CD4-positive, alpha-beta T cell (primary cell): Measurements from ENCODE around the gene RPGRIP1. TPM values are rescaled to one million over a fixed set of nuclear protein-coding genes. Genes with fewer than 3 reads are reported as not detected.

ENCODE experiments used
- ATAC-seq: fragments of 200-7000 bp; cut with Tn5 transposase; one replicate; pipeline ENCODE4 v1.10.0; 2022; ENCODE audit warnings: mild to moderate bottlenecking; ENCODE audit not compliant: poor library complexity
- CTCF ChIA-PET: fragments of 350-600 bp; sonication (Branson Sonifier 250); formaldehyde crosslinking; loops from one replicate; lab custom pipeline; 2021; ENCODE audit warnings: antibody characterized with exemption, inconsistent platforms; lab: Charles Lee
- POLR2A ChIA-PET: fragments of 350-600 bp; sonication (Branson Sonifier 250); formaldehyde crosslinking; loops from one replicate; lab custom pipeline; 2021; ENCODE audit warnings: antibody characterized with exemption, inconsistent platforms; lab: Charles Lee
- DNase-seq, 14 experiments: peaks; one replicate each; pipeline ENCODE4 v3.0.0-alpha.2; 2013 to 2020; ENCODE audit warnings: mixed read lengths in 2 of 14
- H3K27ac ChIP-seq, 2 donors: one replicate each; pipeline versions ENCODE4 v1.5.1 to v1.7.0; 2013; ENCODE audit warnings: low read length in 2 of 2, low read depth in 1 of 2, mild to moderate bottlenecking in 1 of 2
- H3K27me3 ChIP-seq, 2 experiments: 1 replicate in 1 of 2; 2 replicates in 1 of 2; pipeline versions ENCODE4 v1.6.1 to v1.7.0; 2013; ENCODE audit warnings: low read length in 2 of 2, control low read depth in 1 of 2, mild to moderate bottlenecking in 1 of 2, moderate library complexity in 1 of 2; ENCODE audit not compliant: insufficient read depth in 2 of 2, control insufficient read depth in 1 of 2
- H3K36me3 ChIP-seq: one replicate; pipeline ENCODE4 v1.6.1; 2013; ENCODE audit warnings: low read length, control low read depth; ENCODE audit not compliant: insufficient read depth
- H3K4me1 ChIP-seq: one replicate; pipeline ENCODE4 v1.6.1; 2013; ENCODE audit warnings: low read length, control low read depth; ENCODE audit not compliant: insufficient read depth
- H3K4me3 ChIP-seq: one replicate; pipeline ENCODE4 v1.5.1; 2013; ENCODE audit warnings: mild to moderate bottlenecking, low read length, moderate library complexity
- H3K9me3 ChIP-seq, 2 experiments: 1 replicate in 1 of 2; 2 replicates in 1 of 2; pipeline versions ENCODE4 v1.6.1 to v1.7.0; 2013; ENCODE audit warnings: low read length in 2 of 2, mild to moderate bottlenecking in 2 of 2, control low read depth in 1 of 2, moderate library complexity in 1 of 2; ENCODE audit not compliant: control insufficient read depth in 1 of 2, insufficient read depth in 1 of 2
- H3K27ac Mint-ChIP-seq: one replicate; pipeline ENCODE4 v1.8.0; 2020; ENCODE audit warnings: mixed read lengths
- H3K27me3 Mint-ChIP-seq: one replicate; pipeline ENCODE4 v1.8.0; 2021; ENCODE audit warnings: mixed read lengths
- H3K36me3 Mint-ChIP-seq: one replicate; pipeline ENCODE4 v1.8.0; 2021; ENCODE audit warnings: low read depth, mixed read lengths
- H3K4me1 Mint-ChIP-seq: one replicate; pipeline ENCODE4 v1.8.0; 2021; ENCODE audit warnings: low read depth, mixed read lengths
- H3K4me3 Mint-ChIP-seq: one replicate; pipeline ENCODE4 v1.8.0; 2020; ENCODE audit warnings: mild to moderate bottlenecking, mixed read lengths
- H3K9me3 Mint-ChIP-seq: one replicate; pipeline ENCODE4 v1.8.0; 2020; ENCODE audit warnings: mixed read lengths
- CTCF ChIP-seq: fragments of 200-600 bp; IDR thresholded peaks from one replicate; pipeline ENCODE4 v1.8.0; 2022; ENCODE audit warnings: antibody characterized with exemption, mild to moderate bottlenecking
- intact Hi-C, 2 experiments: fragments of 100-400 bp; cut with DNase I in 1 of 2; cut with micrococcal nuclease in 1 of 2; formaldehyde crosslinking; loops; one replicate each; pipeline versions ENCODE4 v1.15.1 to v1.9.0; 2023 to 2025; cut with DNase I, micrococcal nuclease
- total RNA-seq, 174 experiments: library from RNA in 2 of 174; stranded (reverse) in 2 of 174; gene quantifications; one replicate each; pipeline ENCODE4 v1.2.3 and lab custom pipeline; 2021 to 2026

The RPGRIP1 gene
- total RNA-seq, 2 experiments from 2014 or later = not detected

DNA sequence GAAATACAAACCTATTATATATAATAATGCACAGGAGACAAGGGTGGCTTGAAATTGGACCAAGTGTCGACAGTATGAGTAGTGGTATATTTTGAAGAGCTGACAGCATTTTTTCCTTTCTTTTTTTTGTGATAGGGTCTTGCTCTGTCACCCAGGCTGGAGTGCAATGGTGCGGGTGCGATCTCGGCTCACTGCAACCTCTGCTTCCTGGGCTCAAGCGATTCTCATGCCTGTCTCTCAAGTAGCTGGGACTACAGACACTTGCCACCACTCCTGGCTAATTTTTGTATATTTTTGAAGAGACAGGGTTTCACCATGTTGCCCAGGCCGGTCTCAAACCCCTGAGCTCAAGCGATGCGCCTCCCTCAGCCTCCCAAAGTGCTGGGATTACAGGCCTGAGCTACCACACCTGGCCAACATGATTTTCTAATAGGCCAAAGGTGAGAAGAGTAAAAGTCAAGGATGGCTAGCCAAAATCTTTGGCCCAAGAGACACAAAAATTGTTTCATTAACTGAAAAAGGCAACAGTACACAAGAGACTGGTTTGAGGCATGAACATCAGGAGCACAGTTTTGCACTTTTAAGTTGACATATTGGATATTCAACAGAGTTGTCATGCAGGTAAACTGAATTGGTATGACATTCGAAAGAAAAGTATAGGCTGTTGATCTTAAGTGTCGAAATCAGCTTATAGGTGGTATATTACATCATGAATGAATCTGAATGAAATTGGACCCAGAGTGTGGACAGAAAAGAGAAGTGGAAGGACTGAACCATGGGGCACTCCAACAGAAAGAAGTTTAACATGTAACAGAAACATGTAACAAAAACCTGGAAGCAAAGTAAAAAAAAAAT lies 23.1 kb upstream of the RPGRIP1 start:
- H3K36me3 ChIP-seq = peaks cover 89% of the 10 kb centered on the region

DNA sequence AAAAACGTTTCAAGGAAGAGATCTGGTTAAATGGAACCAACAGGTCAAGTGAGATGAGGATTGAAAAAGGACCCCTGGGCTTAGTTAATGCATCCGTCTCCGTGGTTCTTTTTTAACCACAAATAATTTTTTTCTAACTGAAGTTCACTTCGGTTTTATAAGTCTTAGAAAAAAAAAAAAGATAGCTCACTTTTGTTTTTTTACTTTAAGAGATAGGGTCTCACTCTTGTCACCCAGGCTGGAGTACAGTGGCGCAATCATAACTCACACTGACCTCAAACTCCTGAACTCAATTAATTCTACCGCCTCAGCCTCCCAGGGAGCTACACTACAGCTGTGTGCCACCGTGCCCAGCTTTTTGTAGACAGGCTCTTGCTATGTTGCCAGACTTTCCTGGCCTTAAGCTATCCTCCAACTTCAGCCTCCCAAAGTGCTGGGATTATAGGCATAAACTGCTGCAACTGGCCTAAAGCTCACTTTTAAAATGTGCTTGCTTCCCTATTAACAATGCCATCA lies 22.4 kb upstream of the RPGRIP1 start:
- CTCF ChIA-PET = interaction anchor here (4.6 kb wide), 1 partner anchor 9 kb away, joined by 21 read pairs; no protein-coding TSS in a partner anchor
- no peaks in the 10 kb centered on the region for H3K27me3 ChIP-seq
- H3K4me1 ChIP-seq = peaks cover 61% of the 10 kb centered on the region
- no peak overlapping the region for H3K4me3 ChIP-seq
- Mint-ChIP-seq H3K9me3 (no peaks in the 10 kb centered on the region), H3K4me1 (peaks cover 79% of the 10 kb centered on the region), H3K27ac (peak overlapping the region; percentile 80), H3K4me3 (peak overlapping the region; percentile 81), H3K36me3 (peaks cover 92% of the 10 kb centered on the region), H3K27me3 (no peaks in the 10 kb centered on the region)
- TF ChIP-seq CTCF = no peak
- intact Hi-C loops = no loop called here
- ATAC-seq (peak; percentile 13), DNase-seq (no peak)
- peak overlapping the region in 1 of 2 donors; percentile 26 for H3K27ac ChIP-seq
- no peaks in the 10 kb centered on the region for H3K9me3 ChIP-seq
- POLR2A ChIA-PET = interaction anchor here (0.6 to 5.0 kb wide), 7 partner anchors 9 to 26 kb away, joined by 3 to 50 read pairs (median 5); no protein-coding TSS in a partner anchor
- peaks cover 89% of the 10 kb centered on the region for H3K36me3 ChIP-seq

More for the DNA sequence above, 23.1 kb upstream of the RPGRIP1 start:
- Histone ChIP-seq H3K27me3 (no peaks in the 10 kb centered on the region), H3K4me3 (no peak overlapping the region), H3K9me3 (no peaks in the 10 kb centered on the region), H3K27ac (peak overlapping the region in 1 of 2 donors; percentile 26), H3K4me1 (peaks cover 62% of the 10 kb centered on the region)
- CTCF ChIA-PET = interaction anchor here (1.0 to 4.6 kb wide), 3 partner anchors 9 to 49 kb away, joined by 3 to 21 read pairs (median 4); no protein-coding TSS in a partner anchor
- peak overlapping the region; percentile 80 for H3K27ac Mint-ChIP-seq
- intact Hi-C loops = no loop called here
- H3K27me3 Mint-ChIP-seq = no peaks in the 10 kb centered on the region
- peaks cover 79% of the 10 kb centered on the region for H3K4me1 Mint-ChIP-seq
- POLR2A ChIA-PET = interaction anchor here (1.2 to 5.0 kb wide), 5 partner anchors 10 to 25 kb away, joined by 4 to 50 read pairs (median 5); no protein-coding TSS in a partner anchor
- ATAC-seq = no peak
- peak overlapping the region; percentile 81 for H3K4me3 Mint-ChIP-seq
- H3K9me3 Mint-ChIP-seq = no peaks in the 10 kb centered on the region
- H3K36me3 Mint-ChIP-seq = peaks cover 92% of the 10 kb centered on the region
- DNase-seq = no peak
- TF ChIP-seq CTCF = no peak

DNA sequence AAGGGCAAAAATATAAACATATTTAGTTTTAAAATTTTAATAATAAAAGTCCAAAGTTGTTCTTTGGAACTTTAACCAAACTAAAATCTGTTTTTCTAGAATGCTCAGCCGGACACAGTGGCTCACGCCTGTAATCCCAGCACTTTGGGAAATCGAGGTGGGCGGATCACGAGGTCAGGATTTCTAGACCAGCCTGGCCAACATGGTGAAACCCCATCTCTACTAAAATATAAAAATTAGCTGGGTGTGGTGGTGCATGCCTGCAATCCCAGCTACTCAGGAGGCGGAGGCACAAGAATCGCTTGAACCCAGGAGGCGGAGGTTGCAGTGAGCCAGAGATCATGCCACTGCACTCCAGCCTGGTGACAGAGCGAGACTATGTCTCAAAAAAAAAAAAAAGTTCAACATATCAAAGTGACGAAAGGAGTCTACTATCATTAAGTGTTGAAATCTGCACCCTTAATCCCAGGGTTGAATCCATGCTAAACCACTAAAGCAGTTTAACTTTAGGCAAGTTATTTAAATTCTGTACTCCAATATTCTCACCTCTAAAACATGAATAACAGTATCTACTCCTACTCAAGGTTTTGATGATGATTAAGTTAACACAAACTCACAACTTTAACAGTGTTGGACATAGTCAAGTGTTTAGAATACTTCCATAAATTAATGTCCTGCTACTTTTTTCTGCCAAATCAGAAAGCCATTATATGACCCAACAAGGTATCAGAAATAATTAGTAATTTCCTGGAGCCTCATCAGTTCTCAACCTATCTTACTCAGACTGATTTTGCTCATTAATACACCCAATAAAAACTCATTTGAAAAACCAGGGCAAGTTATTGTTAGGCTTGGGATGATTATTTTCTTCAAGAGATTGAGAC lies 21.6 kb upstream of the RPGRIP1 start:
- Mint-ChIP-seq H3K27me3 (no peaks in the 10 kb centered on the region), H3K27ac (peak overlapping the region; percentile 80), H3K36me3 (peaks cover 94% of the 10 kb centered on the region), H3K4me3 (peak overlapping the region; percentile 65), H3K9me3 (no peaks in the 10 kb centered on the region), H3K4me1 (peaks cover 82% of the 10 kb centered on the region)
- ATAC-seq = no peak
- Histone ChIP-seq H3K4me1 (peaks cover 59% of the 10 kb centered on the region), H3K36me3 (peaks cover 89% of the 10 kb centered on the region), H3K9me3 (no peaks in the 10 kb centered on the region), H3K27me3 (no peaks in the 10 kb centered on the region), H3K27ac (no peak overlapping the region), H3K4me3 (no peak overlapping the region)
- TF ChIP-seq CTCF = no peak
- POLR2A ChIA-PET = interaction anchor here (0.6 to 5.0 kb wide), 7 partner anchors 8 to 27 kb away, joined by 3 to 50 read pairs (median 5); no protein-coding TSS in a partner anchor
- DNase-seq = no peak
- intact Hi-C loops = no loop called here
- CTCF ChIA-PET = no interaction called here
